Peyer's patch (tissue), 4 donors: ENCODE results near the gene RPL38. TPM values are rescaled to one million over a fixed set of nuclear protein-coding genes. Genes with fewer than 3 reads are reported as not detected.

ENCODE experiments used
- DNase-seq, 3 donors: peaks; one replicate each; pipeline ENCODE4 v3.0.0-alpha.2; 2017 to 2019
- H3K27ac ChIP-seq, 4 donors: fragments of 200-600 bp; sonication (generic); one replicate each; pipeline ENCODE4 v1.5.1; 2016 to 2019
- H3K27me3 ChIP-seq, 2 donors: fragments of 200-600 bp; sonication (generic); one replicate each; pipeline ENCODE4 v1.5.1; 2019
- H3K36me3 ChIP-seq, 3 donors: fragments of 200-600 bp; sonication (generic); one replicate each; pipeline ENCODE4 v1.5.1; 2016 to 2019
- H3K4me1 ChIP-seq, 4 donors: fragments of 200-600 bp; sonication (generic); one replicate each; pipeline ENCODE4 v1.5.1; 2016 to 2019
- H3K4me3 ChIP-seq, 4 donors: fragments of 200-600 bp; sonication (generic); 1 replicate in 3 of 4; 2 replicates in 1 of 4; pipeline ENCODE4 v1.5.1; 2016 to 2019; ENCODE audit warnings: mild to moderate bottlenecking in 1 of 4
- H3K9me3 ChIP-seq, 4 donors: fragments of 200-600 bp; sonication (generic); one replicate each; pipeline ENCODE4 v1.5.1; 2016 to 2019; ENCODE audit warnings: mild to moderate bottlenecking in 1 of 4
- POLR2A ChIP-seq, 2 donors: fragments of 450-650 bp; IDR thresholded peaks; one replicate each; pipeline ENCODE4 v1.5.1; 2017; ENCODE audit warnings: antibody characterized with exemption in 2 of 2, mild to moderate bottlenecking in 2 of 2, moderate library complexity in 2 of 2
- total RNA-seq, 4 donors: library from RNA; depleted of rRNA; stranded (reverse); fragments of >200 nt; gene quantifications; one replicate each; pipeline ENCODE4 v1.1.0, GENCODE V29; 2016
- TF ChIP-seq, protein P1 (sequence below), 6 experiments: fragments of 450-650 bp in 4 of 6; fragments of 200-600 bp in 2 of 6; sonication (generic) in 1 of 6; IDR thresholded peaks; one replicate each; pipeline ENCODE4 v1.5.1; 2017 to 2019; ENCODE audit warnings: antibody characterized with exemption in 6 of 6, mild to moderate bottlenecking in 3 of 6, moderate library complexity in 1 of 6

Gene RPL38
- total RNA-seq, 4 donors from 2014 or later: 222 to 392 (median 289) TPM

DNA sequence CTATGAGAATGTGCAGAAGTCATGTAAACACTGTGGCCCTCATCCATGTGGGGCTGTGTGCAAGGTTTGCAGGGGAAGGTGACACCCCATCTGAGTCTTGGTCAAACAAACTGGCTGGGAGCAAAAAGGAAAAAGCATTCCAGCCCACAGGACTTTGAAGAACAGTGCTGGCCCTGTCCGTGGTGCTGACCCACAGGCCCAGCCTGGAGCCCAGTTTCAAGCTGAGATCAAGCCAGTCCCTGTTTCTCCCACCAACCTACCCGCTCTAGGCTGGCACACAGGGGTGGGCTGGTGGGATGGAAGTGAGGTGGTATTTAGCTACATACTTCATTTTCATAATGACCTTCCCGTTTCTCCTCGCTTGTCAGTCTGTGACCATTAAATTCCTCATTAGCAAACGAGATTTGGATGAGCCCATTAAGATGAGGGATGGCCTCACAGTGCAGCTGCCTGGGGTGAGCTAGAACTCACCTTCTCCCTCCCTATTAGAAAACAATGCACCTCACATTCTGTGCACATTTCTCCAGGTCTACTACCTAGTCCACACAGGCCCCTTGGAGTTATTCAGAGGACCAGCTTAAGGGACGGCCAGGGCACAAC lies 12.6 kb upstream of the RPL38 start:
- Histone ChIP-seq H3K4me1 (peaks cover 0 to 23% (median 2%) of the 10 kb centered on the region in 4 donors), H3K27ac (no peak overlapping the region), H3K36me3 (no peaks in the 10 kb centered on the region), H3K4me3 (no peak overlapping the region), H3K9me3 (no peaks in the 10 kb centered on the region), H3K27me3 (no peaks in the 10 kb centered on the region)
- TF ChIP-seq POLR2A (IDR thresholded peaks at IDR 0.05): no peak
- TF ChIP-seq, protein P1, sequence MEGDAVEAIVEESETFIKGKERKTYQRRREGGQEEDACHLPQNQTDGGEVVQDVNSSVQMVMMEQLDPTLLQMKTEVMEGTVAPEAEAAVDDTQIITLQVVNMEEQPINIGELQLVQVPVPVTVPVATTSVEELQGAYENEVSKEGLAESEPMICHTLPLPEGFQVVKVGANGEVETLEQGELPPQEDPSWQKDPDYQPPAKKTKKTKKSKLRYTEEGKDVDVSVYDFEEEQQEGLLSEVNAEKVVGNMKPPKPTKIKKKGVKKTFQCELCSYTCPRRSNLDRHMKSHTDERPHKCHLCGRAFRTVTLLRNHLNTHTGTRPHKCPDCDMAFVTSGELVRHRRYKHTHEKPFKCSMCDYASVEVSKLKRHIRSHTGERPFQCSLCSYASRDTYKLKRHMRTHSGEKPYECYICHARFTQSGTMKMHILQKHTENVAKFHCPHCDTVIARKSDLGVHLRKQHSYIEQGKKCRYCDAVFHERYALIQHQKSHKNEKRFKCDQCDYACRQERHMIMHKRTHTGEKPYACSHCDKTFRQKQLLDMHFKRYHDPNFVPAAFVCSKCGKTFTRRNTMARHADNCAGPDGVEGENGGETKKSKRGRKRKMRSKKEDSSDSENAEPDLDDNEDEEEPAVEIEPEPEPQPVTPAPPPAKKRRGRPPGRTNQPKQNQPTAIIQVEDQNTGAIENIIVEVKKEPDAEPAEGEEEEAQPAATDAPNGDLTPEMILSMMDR (IDR thresholded peaks at IDR 0.05): no peak
- DNase-seq: peak in 1 of 3 donors; percentile 46

DNA sequence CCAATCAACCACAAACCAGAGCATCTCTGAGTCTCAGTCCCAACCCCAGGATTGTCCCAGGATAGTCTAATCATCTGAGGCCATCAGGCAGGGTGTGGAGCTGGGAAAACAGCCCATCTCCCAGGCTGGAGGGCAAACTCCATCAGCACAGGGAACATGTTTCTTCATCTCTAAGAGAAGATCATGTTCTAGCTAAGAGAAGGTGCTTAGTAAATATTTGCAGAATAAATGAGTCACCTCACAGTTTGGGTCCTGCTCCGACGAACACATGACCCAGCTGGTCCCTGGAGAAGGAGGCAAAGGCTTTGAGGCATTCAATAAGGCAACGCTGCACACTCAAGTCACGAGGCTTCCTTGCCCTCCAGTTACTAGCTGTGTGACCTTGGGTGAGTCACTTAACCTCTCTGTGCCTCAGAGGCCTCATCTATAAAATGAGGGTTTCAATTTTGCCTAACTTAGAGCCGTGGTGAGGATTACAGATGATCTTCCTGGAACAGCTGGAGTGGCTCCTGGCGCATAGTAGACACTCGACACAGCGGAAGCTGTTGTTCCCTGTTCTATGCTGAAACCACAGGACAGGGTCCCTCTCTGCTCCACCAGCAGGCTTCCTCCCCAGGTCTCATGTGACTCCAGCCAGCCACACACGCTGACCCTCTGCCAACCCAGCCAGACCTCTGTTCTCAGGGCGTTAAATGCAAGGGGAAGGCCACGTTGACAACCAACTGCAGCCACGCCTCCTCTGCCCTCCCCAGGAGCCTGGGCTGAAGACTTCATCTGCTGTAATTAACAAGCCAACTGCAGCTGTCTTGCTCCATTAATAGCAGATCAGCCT lies 10.3 kb upstream of the RPL38 start:
- peak in 2 of 3 donors; percentile 80 to 83 for DNase-seq
- Histone ChIP-seq H3K27ac (peak overlapping the region in 3 of 4 donors; percentile 53 to 89 (median 84)), H3K4me3 (no peak overlapping the region), H3K9me3 (no peaks in the 10 kb centered on the region), H3K36me3 (no peaks in the 10 kb centered on the region), H3K4me1 (peaks cover 0 to 32% (median 2%) of the 10 kb centered on the region in 4 donors), H3K27me3 (no peaks in the 10 kb centered on the region)
- TF ChIP-seq, protein P1 (IDR thresholded peaks at IDR 0.05): no peak
- no peak for TF ChIP-seq POLR2A (IDR thresholded peaks at IDR 0.05)

DNA sequence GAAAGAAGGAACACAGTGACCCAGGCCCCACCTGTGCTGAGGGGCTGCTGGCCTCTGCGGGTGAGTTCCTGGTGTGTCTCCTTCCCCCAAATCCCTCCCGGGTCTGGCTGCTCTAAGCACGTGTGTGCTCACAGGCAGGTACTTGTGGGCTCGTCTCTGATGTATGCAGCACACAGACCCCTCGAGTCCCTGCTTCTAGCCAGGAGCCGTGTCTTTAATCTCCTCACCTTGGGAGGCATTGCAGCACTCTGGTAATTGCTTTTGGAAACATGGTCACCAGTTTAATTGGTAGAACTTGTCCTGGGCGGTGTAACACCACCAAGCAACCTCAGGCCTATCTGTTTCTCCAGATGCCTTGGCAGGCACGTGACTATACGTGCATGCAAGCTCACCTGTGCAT lies 8.8 kb upstream of the RPL38 start:
- H3K27ac ChIP-seq: no peak overlapping the region
- TF ChIP-seq POLR2A (IDR thresholded peaks at IDR 0.05): no peak
- TF ChIP-seq, protein P1 (IDR thresholded peaks at IDR 0.05): no peak
- H3K4me1 ChIP-seq: peaks cover 0 to 37% (median 5%) of the 10 kb centered on the region in 4 donors
- no peaks in the 10 kb centered on the region for H3K9me3 ChIP-seq
- H3K36me3 ChIP-seq: no peaks in the 10 kb centered on the region
- no peak overlapping the region for H3K4me3 ChIP-seq
- no peak for DNase-seq
- H3K27me3 ChIP-seq: no peaks in the 10 kb centered on the region

DNA sequence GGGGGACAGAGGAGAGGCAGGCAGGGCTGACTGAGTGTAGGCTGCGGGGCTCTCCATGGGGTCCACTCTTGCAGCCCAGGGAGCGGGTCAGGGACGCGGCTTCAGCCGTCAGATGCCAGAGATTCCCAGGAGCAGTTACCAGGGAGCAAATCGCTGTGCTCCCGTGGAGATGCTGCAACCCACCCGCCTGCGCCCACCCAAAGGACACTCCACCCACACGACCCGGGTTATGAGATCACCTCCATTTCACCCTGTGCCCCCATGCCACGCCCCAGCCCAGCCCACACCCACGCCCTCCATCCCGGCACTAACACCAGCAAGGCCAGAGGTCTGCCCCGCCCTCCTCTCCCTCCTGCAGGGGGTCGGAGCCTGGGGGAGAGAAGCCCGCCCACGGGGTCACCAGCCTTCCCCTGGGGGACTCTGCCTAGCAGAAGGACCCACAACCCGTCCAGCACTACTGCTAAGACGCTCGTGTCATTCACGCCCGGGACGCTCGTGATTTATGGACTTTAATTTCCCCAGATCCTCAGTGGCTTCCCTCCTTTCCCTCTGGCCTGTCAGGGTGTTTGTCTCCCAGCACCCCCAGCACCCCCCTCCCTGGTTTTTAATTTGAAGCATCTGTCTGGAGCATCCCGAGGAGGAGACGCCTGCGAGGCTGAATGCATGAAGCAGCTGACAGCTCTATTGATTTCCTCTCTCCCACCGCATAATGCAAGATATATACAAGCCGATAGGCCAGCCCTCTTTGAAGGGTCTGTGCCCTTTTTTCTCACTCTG lies 6.7 kb upstream of the RPL38 start:
- Histone ChIP-seq H3K4me1 (peaks cover 0 to 53% (median 6%) of the 10 kb centered on the region in 4 donors), H3K36me3 (no peaks in the 10 kb centered on the region), H3K9me3 (no peaks in the 10 kb centered on the region), H3K4me3 (no peak overlapping the region), H3K27ac (no peak overlapping the region), H3K27me3 (no peaks in the 10 kb centered on the region)
- TF ChIP-seq, protein P1 (IDR thresholded peaks at IDR 0.05): no peak
- TF ChIP-seq POLR2A (IDR thresholded peaks at IDR 0.05): no peak
- no peak for DNase-seq

DNA sequence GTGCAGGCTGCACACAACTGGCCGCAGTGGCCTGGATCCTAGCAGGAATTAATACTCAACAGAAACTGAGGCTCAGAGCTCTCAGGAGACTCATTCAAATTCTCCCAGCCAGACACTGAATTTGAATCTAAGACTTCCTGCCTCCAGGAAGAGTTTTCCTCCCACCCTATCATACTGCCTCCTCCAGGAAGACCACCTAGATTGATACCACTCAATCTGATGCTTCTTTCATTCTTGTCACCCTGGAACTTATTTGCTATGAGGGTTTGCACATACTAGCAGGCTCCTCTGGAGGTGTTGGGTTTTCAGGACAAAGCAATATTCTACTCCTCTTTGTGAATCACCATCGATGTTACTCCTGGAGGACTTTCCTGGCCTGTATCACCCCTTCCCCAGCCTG lies 5.7 kb upstream of the RPL38 start:
- H3K9me3 ChIP-seq: no peaks in the 10 kb centered on the region
- no peak overlapping the region for H3K27ac ChIP-seq
- TF ChIP-seq, protein P1 (IDR thresholded peaks at IDR 0.05): no peak
- no peak for TF ChIP-seq POLR2A (IDR thresholded peaks at IDR 0.05)
- no peak for DNase-seq
- H3K27me3 ChIP-seq: no peaks in the 10 kb centered on the region
- no peak overlapping the region for H3K4me3 ChIP-seq
- no peaks in the 10 kb centered on the region for H3K36me3 ChIP-seq
- peaks cover 0 to 45% (median 6%) of the 10 kb centered on the region in 4 donors for H3K4me1 ChIP-seq
